ENCODE results near the gene IGSF23. TPM values are rescaled to one million over a fixed set of nuclear protein-coding genes. Genes with fewer than 3 reads are reported as not detected.
A peak's percentile ranks its signal among the peaks of the same experiment; 100 is the strongest.

Gene IGSF23
- total and polyA plus RNA-seq, 2 of the 13 experiments (the other 11 are each of a cell fraction or from before 2014, with no cell fraction given) = 2.3 to 8.8 TPM

DNA sequence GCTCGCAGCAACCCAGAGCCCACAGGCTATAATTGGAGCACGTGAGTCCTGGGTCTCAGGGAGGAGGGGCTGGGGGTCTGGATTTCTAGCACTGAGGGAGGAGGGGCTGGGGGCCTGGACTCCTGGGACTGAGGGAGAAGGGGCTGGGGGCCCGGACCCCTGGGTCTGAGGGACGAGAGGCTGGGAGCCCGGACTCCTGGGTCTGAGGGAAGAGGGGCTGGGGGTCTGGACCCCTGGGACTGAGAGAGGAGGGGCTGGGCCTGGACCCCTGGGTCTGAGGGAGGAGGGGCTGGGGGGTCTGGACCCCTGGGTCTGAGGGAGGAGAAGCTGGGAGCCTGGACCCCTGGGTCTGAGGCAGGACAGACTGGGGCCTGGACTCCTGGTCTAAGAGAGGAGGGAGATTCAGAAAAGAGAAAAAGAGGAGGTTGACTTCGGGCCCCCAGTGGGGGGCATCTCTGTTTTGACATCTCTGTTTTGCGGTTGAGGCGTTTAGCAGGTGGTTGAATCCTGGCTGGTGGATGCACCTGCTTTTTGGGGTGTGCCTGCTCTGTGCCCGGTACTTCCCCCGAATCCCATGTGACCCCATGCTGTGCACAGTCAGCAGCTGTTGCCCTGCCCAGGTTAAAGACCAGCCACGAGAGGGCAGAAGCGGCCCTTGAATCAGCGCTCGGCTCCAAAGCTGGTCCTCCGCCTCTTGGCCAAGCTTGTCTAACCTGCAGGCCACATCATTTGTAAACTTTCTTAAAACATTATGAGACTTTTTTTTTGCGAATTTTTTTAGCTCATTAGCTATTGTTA lies 40.8 kb downstream of the IGSF23 start (continued):
- TF ChIP-seq, protein P1, sequence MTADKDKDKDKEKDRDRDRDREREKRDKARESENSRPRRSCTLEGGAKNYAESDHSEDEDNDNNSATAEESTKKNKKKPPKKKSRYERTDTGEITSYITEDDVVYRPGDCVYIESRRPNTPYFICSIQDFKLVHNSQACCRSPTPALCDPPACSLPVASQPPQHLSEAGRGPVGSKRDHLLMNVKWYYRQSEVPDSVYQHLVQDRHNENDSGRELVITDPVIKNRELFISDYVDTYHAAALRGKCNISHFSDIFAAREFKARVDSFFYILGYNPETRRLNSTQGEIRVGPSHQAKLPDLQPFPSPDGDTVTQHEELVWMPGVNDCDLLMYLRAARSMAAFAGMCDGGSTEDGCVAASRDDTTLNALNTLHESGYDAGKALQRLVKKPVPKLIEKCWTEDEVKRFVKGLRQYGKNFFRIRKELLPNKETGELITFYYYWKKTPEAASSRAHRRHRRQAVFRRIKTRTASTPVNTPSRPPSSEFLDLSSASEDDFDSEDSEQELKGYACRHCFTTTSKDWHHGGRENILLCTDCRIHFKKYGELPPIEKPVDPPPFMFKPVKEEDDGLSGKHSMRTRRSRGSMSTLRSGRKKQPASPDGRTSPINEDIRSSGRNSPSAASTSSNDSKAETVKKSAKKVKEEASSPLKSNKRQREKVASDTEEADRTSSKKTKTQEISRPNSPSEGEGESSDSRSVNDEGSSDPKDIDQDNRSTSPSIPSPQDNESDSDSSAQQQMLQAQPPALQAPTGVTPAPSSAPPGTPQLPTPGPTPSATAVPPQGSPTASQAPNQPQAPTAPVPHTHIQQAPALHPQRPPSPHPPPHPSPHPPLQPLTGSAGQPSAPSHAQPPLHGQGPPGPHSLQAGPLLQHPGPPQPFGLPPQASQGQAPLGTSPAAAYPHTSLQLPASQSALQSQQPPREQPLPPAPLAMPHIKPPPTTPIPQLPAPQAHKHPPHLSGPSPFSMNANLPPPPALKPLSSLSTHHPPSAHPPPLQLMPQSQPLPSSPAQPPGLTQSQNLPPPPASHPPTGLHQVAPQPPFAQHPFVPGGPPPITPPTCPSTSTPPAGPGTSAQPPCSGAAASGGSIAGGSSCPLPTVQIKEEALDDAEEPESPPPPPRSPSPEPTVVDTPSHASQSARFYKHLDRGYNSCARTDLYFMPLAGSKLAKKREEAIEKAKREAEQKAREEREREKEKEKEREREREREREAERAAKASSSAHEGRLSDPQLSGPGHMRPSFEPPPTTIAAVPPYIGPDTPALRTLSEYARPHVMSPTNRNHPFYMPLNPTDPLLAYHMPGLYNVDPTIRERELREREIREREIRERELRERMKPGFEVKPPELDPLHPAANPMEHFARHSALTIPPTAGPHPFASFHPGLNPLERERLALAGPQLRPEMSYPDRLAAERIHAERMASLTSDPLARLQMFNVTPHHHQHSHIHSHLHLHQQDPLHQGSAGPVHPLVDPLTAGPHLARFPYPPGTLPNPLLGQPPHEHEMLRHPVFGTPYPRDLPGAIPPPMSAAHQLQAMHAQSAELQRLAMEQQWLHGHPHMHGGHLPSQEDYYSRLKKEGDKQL (CRISPR knock-in tag; IDR thresholded peaks at IDR 0.05; ENCODE audit: low read depth) = no peak
- TF ChIP-seq HNRNPH1 (optimal IDR thresholded peaks at IDR 0.05; ENCODE audit: low read depth, low read length) = no peak
- TF ChIP-seq TBX3 (IDR thresholded peaks at IDR 0.05; ENCODE audit: borderline replicate concordance) = no peak
- no peak for TF ChIP-seq SRSF4 (IDR thresholded peaks at IDR 0.05; ENCODE audit: low read depth, low read length, poor library complexity, severe bottlenecking)
- TF ChIP-seq, protein P2, sequence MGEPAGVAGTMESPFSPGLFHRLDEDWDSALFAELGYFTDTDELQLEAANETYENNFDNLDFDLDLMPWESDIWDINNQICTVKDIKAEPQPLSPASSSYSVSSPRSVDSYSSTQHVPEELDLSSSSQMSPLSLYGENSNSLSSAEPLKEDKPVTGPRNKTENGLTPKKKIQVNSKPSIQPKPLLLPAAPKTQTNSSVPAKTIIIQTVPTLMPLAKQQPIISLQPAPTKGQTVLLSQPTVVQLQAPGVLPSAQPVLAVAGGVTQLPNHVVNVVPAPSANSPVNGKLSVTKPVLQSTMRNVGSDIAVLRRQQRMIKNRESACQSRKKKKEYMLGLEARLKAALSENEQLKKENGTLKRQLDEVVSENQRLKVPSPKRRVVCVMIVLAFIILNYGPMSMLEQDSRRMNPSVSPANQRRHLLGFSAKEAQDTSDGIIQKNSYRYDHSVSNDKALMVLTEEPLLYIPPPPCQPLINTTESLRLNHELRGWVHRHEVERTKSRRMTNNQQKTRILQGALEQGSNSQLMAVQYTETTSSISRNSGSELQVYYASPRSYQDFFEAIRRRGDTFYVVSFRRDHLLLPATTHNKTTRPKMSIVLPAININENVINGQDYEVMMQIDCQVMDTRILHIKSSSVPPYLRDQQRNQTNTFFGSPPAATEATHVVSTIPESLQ (CRISPR knock-in tag; conservative IDR thresholded peaks at IDR 0.05) = no peak
- TF ChIP-seq ZNF614 (CRISPR knock-in tag; IDR thresholded peaks at IDR 0.05; ENCODE audit: borderline replicate concordance) = no peak
- TF ChIP-seq KDM4B (CRISPR knock-in tag; IDR thresholded peaks at IDR 0.05) = no peak
- peak; percentile 33; the same call in 1 of the 2 replicates for TF ChIP-seq ZNF768 (CRISPR knock-in tag; IDR thresholded peaks at IDR 0.05)
- no peak for TF ChIP-seq RCOR2 (CRISPR knock-in tag; IDR thresholded peaks at IDR 0.05)
- TF ChIP-seq AGO2 (optimal IDR thresholded peaks at IDR 0.05; ENCODE audit: low read depth, low read length) = peak; percentile 61
- TF ChIP-seq GABPB1 (CRISPR knock-in tag; IDR thresholded peaks at IDR 0.05) = no peak
- no peak for TF ChIP-seq CBX1 (IDR thresholded peaks at IDR 0.05; ENCODE audit: low read depth)
- TF ChIP-seq ATRX (CRISPR knock-in tag; IDR thresholded peaks at IDR 0.05; ENCODE audit: borderline replicate concordance) = no peak
- TF ChIP-seq CREB1 (IDR thresholded peaks at IDR 0.05) = no peak
- TF ChIP-seq CREB1 (CRISPR knock-in tag; IDR thresholded peaks at IDR 0.05) = no peak
- TF ChIP-seq, protein P3, sequence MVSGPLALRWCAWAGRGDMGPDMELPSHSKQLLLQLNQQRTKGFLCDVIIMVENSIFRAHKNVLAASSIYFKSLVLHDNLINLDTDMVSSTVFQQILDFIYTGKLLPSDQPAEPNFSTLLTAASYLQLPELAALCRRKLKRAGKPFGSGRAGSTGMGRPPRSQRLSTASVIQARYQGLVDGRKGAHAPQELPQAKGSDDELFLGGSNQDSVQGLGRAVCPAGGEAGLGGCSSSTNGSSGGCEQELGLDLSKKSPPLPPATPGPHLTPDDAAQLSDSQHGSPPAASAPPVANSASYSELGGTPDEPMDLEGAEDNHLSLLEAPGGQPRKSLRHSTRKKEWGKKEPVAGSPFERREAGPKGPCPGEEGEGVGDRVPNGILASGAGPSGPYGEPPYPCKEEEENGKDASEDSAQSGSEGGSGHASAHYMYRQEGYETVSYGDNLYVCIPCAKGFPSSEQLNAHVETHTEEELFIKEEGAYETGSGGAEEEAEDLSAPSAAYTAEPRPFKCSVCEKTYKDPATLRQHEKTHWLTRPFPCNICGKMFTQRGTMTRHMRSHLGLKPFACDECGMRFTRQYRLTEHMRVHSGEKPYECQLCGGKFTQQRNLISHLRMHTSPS (CRISPR knock-in tag; IDR thresholded peaks at IDR 0.05; ENCODE audit: low read depth) = no peak
- no peak for TF ChIP-seq ZNF484 (CRISPR knock-in tag; IDR thresholded peaks at IDR 0.05; ENCODE audit: borderline replicate concordance, low read depth)
- peak in 1 of 2 experiments; percentile 65; a peak in 3 of 4 replicates for TF ChIP-seq MAFK (conservative IDR thresholded peaks at IDR 0.05 in 1 of 2, IDR thresholded peaks at IDR 0.05 in 1 of 2; ENCODE audit: low read length in 2 of 2)
- TF ChIP-seq NR2C2 (CRISPR knock-in tag; IDR thresholded peaks at IDR 0.05; ENCODE audit: borderline replicate concordance) = no peak
- peak; percentile 68; the same call in 1 of the 2 replicates for TF ChIP-seq MAFF (IDR thresholded peaks at IDR 0.05; ENCODE audit: low read depth, low read length)
- TF ChIP-seq CEBPG (CRISPR knock-in tag; IDR thresholded peaks at IDR 0.05) = no peak
- TF ChIP-seq ZNF33A (CRISPR knock-in tag; IDR thresholded peaks at IDR 0.05; ENCODE audit: borderline replicate concordance) = no peak
